OCI-LY3 (cell line): Measurements from ENCODE around the gene SLC2A4.
"Not testable (repeated sequence)": the region's sequence is repeated elsewhere in the genome, so short reads cannot be mapped to it uniquely, and the experiment has no call there.

Experiments
- H2AFZ ChIP-seq: fragments of 200-600, 300-600 bp; shearing (Covaris generic); 2 replicates; pipeline ENCODE4 v1.6.0; 2014; ENCODE audit warnings: antibody characterized with exemption, low read depth, low read length
- H3K27ac ChIP-seq: fragments of 200-600, 300-600 bp; sonication (generic); 2 replicates; pipeline ENCODE4 v1.5.1; 2014; ENCODE audit warnings: mild to moderate bottlenecking, low read length, moderate library complexity, mixed read lengths
- H3K27me3 ChIP-seq: fragments of 200-600, 300-600 bp; sonication (generic); 2 replicates; pipeline ENCODE4 v1.6.1; 2014; ENCODE audit warnings: low read depth, low read length, mixed read lengths
- H3K36me3 ChIP-seq: fragments of 200-600, 300-600 bp; sonication (generic); replicated peaks from 2 replicates; pipeline ENCODE3; 2014; ENCODE audit warnings: low read depth, low read length, mixed read lengths
- H3K4me1 ChIP-seq: fragments of 300-600, 200-600 bp; sonication (generic); 2 replicates; pipeline ENCODE4 v1.6.1; 2014; ENCODE audit warnings: low read length, mixed read lengths
- H3K4me2 ChIP-seq: fragments of 200-600, 300-600 bp; sonication (generic); 2 replicates; pipeline ENCODE4 v1.6.1; 2014; ENCODE audit warnings: low read length, mixed read lengths
- H3K4me3 ChIP-seq: fragments of 300-600, 200-600 bp; sonication (generic); 2 replicates; pipeline ENCODE4 v1.5.1; 2014; ENCODE audit warnings: antibody characterized with exemption, mild to moderate bottlenecking, low read length, moderate library complexity
- H3K79me2 ChIP-seq: fragments of 300-600, 200-600 bp; shearing (Covaris generic); 2 replicates; pipeline ENCODE4 v1.6.1; 2014; ENCODE audit warnings: mild to moderate bottlenecking, low read length, mixed read lengths
- H3K9ac ChIP-seq: fragments of 300-600, 200-600 bp; shearing (Covaris generic); 2 replicates; pipeline ENCODE4 v1.6.0; 2014; ENCODE audit warnings: mild to moderate bottlenecking, low read length, moderate library complexity
- H3K9me3 ChIP-seq: fragments of 200-600, 300-600 bp; shearing (Covaris generic); 2 replicates; pipeline ENCODE4 v1.6.1; 2014; ENCODE audit warnings: low read length, mixed read lengths; ENCODE audit not compliant: insufficient read depth
- H4K20me1 ChIP-seq: fragments of 200-600, 300-600 bp; sonication (generic); 2 replicates; pipeline ENCODE4 v1.6.1; 2016; ENCODE audit warnings: low read length, mixed read lengths; ENCODE audit not compliant: insufficient read depth
- CTCF ChIP-seq: fragments of 200-600, 300-600 bp; sonication (generic); IDR thresholded peaks from 2 replicates; pipeline ENCODE4 v1.5.1; 2014; ENCODE audit warnings: antibody characterized with exemption, low read length, low read depth
- EZH2phosphoT487 ChIP-seq: fragments of 200-600 bp; shearing (Covaris generic); IDR thresholded peaks from 2 replicates; pipeline ENCODE4 v1.6.1; 2018; ENCODE audit warnings: antibody characterized with exemption, mixed run types, low read depth

SLC2A4 gene

GRCh38 chr17:7329374-7329996 lies 48.0 kb downstream of the SLC2A4 start:
- no peaks in the 10 kb centered on the region for H3K27me3 ChIP-seq
- H3K79me2 ChIP-seq = peaks cover 16% of the 10 kb centered on the region
- H3K4me1 ChIP-seq = peaks cover 30% of the 10 kb centered on the region
- H3K4me2 ChIP-seq = peak overlapping the region; percentile 89
- H3K4me3 ChIP-seq = peak overlapping the region; percentile 88
- no peaks in the 10 kb centered on the region for H3K9me3 ChIP-seq
- peak overlapping the region; percentile 93 for H3K27ac ChIP-seq
- peaks cover 3% of the 10 kb centered on the region for H3K36me3 ChIP-seq
- peak overlapping the region; percentile 94 for H3K9ac ChIP-seq
- peak overlapping the region; percentile 32; the same call in 1 of the 2 replicates for H2AFZ ChIP-seq
- TF ChIP-seq EZH2phosphoT487 (no peak), CTCF (no peak)
- H4K20me1 ChIP-seq = no peaks in the 10 kb centered on the region

- H3K36me3 ChIP-seq = no peaks in the 10 kb centered on the region
- 0 out of 2 replicates have a peak overlapping the region, but pooled peaks have one; percentile 32 for H2AFZ ChIP-seq
- no peaks in the 10 kb centered on the region for H4K20me1 ChIP-seq
- H3K79me2 ChIP-seq = peaks cover 16% of the 10 kb centered on the region
- peak overlapping the region; percentile 94 for H3K9ac ChIP-seq
- peaks cover 30% of the 10 kb centered on the region for H3K4me1 ChIP-seq
- TF ChIP-seq CTCF (no peak), EZH2phosphoT487 (no peak)
- H3K9me3 ChIP-seq = no peaks in the 10 kb centered on the region
- peak overlapping the region; percentile 88 for H3K4me3 ChIP-seq
- H3K27ac ChIP-seq = peak overlapping the region; percentile 93
- H3K4me2 ChIP-seq = peak overlapping the region; percentile 89
- no peaks in the 10 kb centered on the region for H3K27me3 ChIP-seq
These were observed 48.6 kb downstream of the SLC2A4 start for GRCh38 chr17:7329997-7330637.

GRCh38 chr17:7330638-7331015 lies 49.1 kb downstream of the SLC2A4 start:
- Histone ChIP-seq H3K9ac (peak overlapping the region; percentile 94), H3K79me2 (peaks cover 16% of the 10 kb centered on the region), H3K9me3 (no peaks in the 10 kb centered on the region), H3K36me3 (no peaks in the 10 kb centered on the region), H3K27me3 (no peaks in the 10 kb centered on the region), H3K27ac (peak overlapping the region; percentile 93), H2AFZ (no peak overlapping the region), H3K4me3 (peak overlapping the region; percentile 88), H3K4me2 (peak overlapping the region; percentile 89), H3K4me1 (peaks cover 32% of the 10 kb centered on the region), H4K20me1 (no peaks in the 10 kb centered on the region)
- TF ChIP-seq CTCF (no peak), EZH2phosphoT487 (no peak)

- Histone ChIP-seq H3K4me1 (peaks cover 42% of the 10 kb centered on the region), H3K4me2 (peak overlapping the region; percentile 80), H3K9me3 (no peaks in the 10 kb centered on the region), H3K36me3 (no peaks in the 10 kb centered on the region), H3K79me2 (peaks cover 23% of the 10 kb centered on the region), H3K27me3 (no peaks in the 10 kb centered on the region), H3K4me3 (peak overlapping the region; percentile 67), H3K27ac (peak overlapping the region; percentile 59), H2AFZ (peak overlapping the region; percentile 30; the same call in 1 of the 2 replicates), H3K9ac (peak overlapping the region; percentile 54), H4K20me1 (no peaks in the 10 kb centered on the region)
- no peak for TF ChIP-seq CTCF
- no peak for TF ChIP-seq EZH2phosphoT487
These were observed 50.6 kb downstream of the SLC2A4 start for GRCh38 chr17:7332111-7332510.

GRCh38 chr17:7332600-7333069 lies 51.1 kb downstream of the SLC2A4 start:
- H3K79me2 ChIP-seq = peaks cover 22% of the 10 kb centered on the region
- H4K20me1 ChIP-seq, H3K36me3 ChIP-seq, H2AFZ ChIP-seq, H3K9me3 ChIP-seq, H3K27me3 ChIP-seq: not testable (repeated sequence)
- peak overlapping the region; percentile 59 for H3K27ac ChIP-seq
- peaks cover 44% of the 10 kb centered on the region for H3K4me1 ChIP-seq
- peak overlapping the region; percentile 54 for H3K9ac ChIP-seq
- peak overlapping the region; percentile 67 for H3K4me3 ChIP-seq
- H3K4me2 ChIP-seq = peak overlapping the region; percentile 80
